ENCODE results near the gene PLXND1.

The PLXND1 gene

GRCh38 chr3:129530821-129531220 lies 75.7 kb downstream of the PLXND1 start:
- TF ChIP-seq REST (IDR thresholded peaks at IDR 0.05; ENCODE audit: insufficient replicate concordance, low read depth) (no peak), CTCF (IDR thresholded peaks at IDR 0.05; ENCODE audit: insufficient read depth, low read length) (no peak), SPI1 (IDR thresholded peaks at IDR 0.05; ENCODE audit: borderline replicate concordance, low read depth) (no peak), GABPA (IDR thresholded peaks at IDR 0.05; ENCODE audit: low read depth) (no peak), POLR2AphosphoS5 (IDR thresholded peaks at IDR 0.05; ENCODE audit: low read depth) (no peak)
- DNase-seq (ENCODE audit: low read depth in 1 of 2, low spot score in 1 of 2): no peak
- H3K27ac ChIP-seq (replicated peaks): no peak overlapping the region
- H3K27me3 ChIP-seq (ENCODE audit: insufficient read depth, poor library complexity, severe bottlenecking): no peaks in the 10 kb centered on the region
- no peak overlapping the region for H3K4me3 ChIP-seq (replicated peaks; ENCODE audit: insufficient read depth, low read length)

GRCh38 chr3:129530251-129530791 lies 76.2 kb downstream of the PLXND1 start:
- TF ChIP-seq GABPA (IDR thresholded peaks at IDR 0.05; ENCODE audit: low read depth): no peak
- H3K27me3 ChIP-seq (ENCODE audit: insufficient read depth, poor library complexity, severe bottlenecking): no peaks in the 10 kb centered on the region
- no peak overlapping the region for H3K4me3 ChIP-seq (replicated peaks; ENCODE audit: insufficient read depth, low read length)
- H3K27ac ChIP-seq (replicated peaks): no peak overlapping the region
- DNase-seq (ENCODE audit: low read depth in 1 of 2, low spot score in 1 of 2): no peak

DNA sequence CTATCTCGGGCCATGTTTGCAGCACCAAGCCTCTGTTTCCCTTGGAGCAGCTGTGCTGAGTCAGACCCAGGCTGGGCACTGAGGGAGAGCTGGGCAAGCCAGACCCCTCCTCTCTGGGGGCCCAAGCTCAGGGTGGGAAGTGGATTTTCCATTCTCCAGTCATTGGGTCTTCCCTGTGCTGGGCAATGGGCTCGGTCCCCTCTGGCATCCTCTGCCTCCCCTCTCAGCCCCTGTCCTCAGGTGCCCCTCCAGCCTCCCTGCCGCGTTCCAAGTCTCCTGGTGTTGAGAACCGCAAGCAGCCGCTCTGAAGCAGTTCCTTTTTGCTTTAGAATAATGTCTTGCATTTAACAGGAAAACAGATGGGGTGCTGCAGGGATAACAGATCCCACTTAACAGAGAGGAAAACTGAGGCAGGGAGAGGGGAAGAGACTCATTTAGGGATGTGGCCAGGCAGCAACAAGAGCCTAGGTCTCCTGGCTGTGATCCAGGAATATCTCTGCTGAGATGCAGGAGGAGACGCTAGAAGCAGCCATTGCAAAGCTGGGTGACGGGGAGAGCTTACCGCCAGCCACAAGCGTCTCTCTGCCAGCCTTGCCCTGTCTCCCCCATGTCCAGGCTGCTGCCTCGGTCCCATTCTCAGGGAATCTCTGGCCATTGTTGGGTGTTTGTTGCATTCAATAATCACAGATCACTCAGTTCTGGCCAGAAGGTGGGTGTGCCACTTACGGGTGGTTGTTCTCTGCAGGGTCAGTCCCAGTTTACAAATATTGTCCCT lies 76.9 kb downstream of the PLXND1 start:
- H3K4me3 ChIP-seq (replicated peaks; ENCODE audit: insufficient read depth, low read length): no peak overlapping the region
- H3K27ac ChIP-seq (replicated peaks): no peak overlapping the region
- no peaks in the 10 kb centered on the region for H3K27me3 ChIP-seq (ENCODE audit: insufficient read depth, poor library complexity, severe bottlenecking)
- DNase-seq (ENCODE audit: low read depth in 1 of 2, low spot score in 1 of 2): no peak
- TF ChIP-seq REST (IDR thresholded peaks at IDR 0.05; ENCODE audit: insufficient replicate concordance, low read depth): no peak
- TF ChIP-seq GABPA (IDR thresholded peaks at IDR 0.05; ENCODE audit: low read depth): no peak
- TF ChIP-seq SPI1 (IDR thresholded peaks at IDR 0.05; ENCODE audit: borderline replicate concordance, low read depth): no peak

DNA sequence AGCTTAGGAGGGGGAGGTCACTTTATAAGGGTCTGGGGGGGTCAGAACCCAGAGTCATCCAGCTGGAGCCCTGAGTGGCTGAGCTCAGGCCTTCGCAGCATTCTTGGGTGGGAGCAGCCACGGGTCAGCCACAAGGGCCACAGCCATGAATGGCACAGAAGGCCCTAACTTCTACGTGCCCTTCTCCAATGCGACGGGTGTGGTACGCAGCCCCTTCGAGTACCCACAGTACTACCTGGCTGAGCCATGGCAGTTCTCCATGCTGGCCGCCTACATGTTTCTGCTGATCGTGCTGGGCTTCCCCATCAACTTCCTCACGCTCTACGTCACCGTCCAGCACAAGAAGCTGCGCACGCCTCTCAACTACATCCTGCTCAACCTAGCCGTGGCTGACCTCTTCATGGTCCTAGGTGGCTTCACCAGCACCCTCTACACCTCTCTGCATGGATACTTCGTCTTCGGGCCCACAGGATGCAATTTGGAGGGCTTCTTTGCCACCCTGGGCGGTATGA lies 77.8 kb downstream of the PLXND1 start, which contains the start of gene RHO:
Gene RHO, plus strand, starts transcription at position 51 of the 512 bp plus-strand sequence. Its CDS starts 95 bp downstream, at position 146.
- DNase-seq (ENCODE audit: low read depth in 1 of 2, low spot score in 1 of 2): no peak
- H3K27me3 ChIP-seq (ENCODE audit: insufficient read depth, poor library complexity, severe bottlenecking): no peaks in the 10 kb centered on the region
- H3K4me3 ChIP-seq (replicated peaks; ENCODE audit: insufficient read depth, low read length): no peak within 1 kb of the TSS
- H3K27ac ChIP-seq (replicated peaks): no peak within 1 kb of the TSS
- no peak for TF ChIP-seq REST (IDR thresholded peaks at IDR 0.05; ENCODE audit: insufficient replicate concordance, low read depth)
- TF ChIP-seq GABPA (IDR thresholded peaks at IDR 0.05; ENCODE audit: low read depth): no peak
- TF ChIP-seq SPI1 (IDR thresholded peaks at IDR 0.05; ENCODE audit: borderline replicate concordance, low read depth): no peak
- TF ChIP-seq POLR2AphosphoS5 (IDR thresholded peaks at IDR 0.05; ENCODE audit: low read depth): no peak
- no peak for TF ChIP-seq CTCF (IDR thresholded peaks at IDR 0.05; ENCODE audit: insufficient read depth, low read length)
